Measurements from ENCODE around the gene ZRANB3. TPM values are rescaled to one million over a fixed set of nuclear protein-coding genes. Genes with fewer than 3 reads are reported as not detected.

The ZRANB3 gene
- total and polyA plus RNA-seq, 10 of the 15 experiments (the other 5 are each of a cell fraction or from before 2014, with no cell fraction given): 5.6 to 11.4 (median 9.9) TPM

DNA sequence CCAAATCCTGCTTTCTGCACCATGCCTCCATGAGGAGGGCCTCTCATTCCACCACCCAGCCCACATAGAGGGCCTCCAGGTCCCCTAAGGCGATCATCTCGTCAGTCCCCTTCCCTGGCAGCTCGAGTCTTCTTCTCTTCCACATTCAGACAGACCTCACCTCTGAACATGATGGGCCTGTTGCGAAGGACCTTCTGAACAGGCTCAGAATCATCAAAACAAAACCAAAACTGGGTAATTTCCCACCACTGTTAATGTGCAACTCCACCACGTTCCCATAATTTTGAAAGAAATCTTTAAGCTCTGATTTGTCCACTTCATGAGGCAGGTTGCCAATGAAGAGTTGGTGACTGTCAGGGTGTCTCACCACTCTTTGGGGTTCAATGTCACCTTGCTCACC is 20.4 kb downstream of the ZRANB3 start:
- in situ Hi-C loops (cut with MboI) (no loop called here), intact Hi-C loops (cut with micrococcal nuclease; ENCODE audit: unreplicated experiment) (no loop called here)
- Histone ChIP-seq H3K27ac (ENCODE audit: control insufficient read depth, insufficient read depth) (no peak overlapping the region), H3K27me3 (replicated peaks in 1 of 2; ENCODE audit: control insufficient read depth in 2 of 2, insufficient read depth in 2 of 2, low read length in 1 of 2) (no peaks in the 10 kb centered on the region), H4K20me1 (ENCODE audit: control insufficient read depth, insufficient read depth) (no peaks in the 10 kb centered on the region), H3K79me2 (ENCODE audit: control insufficient read depth, insufficient read depth, low read length) (no peaks in the 10 kb centered on the region), H3K4me1 (ENCODE audit: control insufficient read depth, insufficient read depth, low read length) (no peaks in the 10 kb centered on the region), H3K4me2 (ENCODE audit: control insufficient read depth, insufficient read depth) (no peak overlapping the region), H2AFZ (ENCODE audit: control insufficient read depth, low read depth, low read length) (no peak overlapping the region), H3K4me3 (no peak overlapping the region), H3K9ac (ENCODE audit: control insufficient read depth, insufficient read depth, low read length) (no peak overlapping the region), H3K36me3 (ENCODE audit: control insufficient read depth in 2 of 2, insufficient read depth in 2 of 2, low read length in 1 of 2) (no peaks in the 10 kb centered on the region), H3K9me3 (replicated peaks; ENCODE audit: control insufficient read depth, insufficient read depth, low read length) (no peaks in the 10 kb centered on the region)
- no TSS peak for BruUV-seq (replicated peaks)
- POLR2A ChIA-PET: no interaction called here
- SMC1A ChIA-PET (ENCODE audit: uncharacterized antibody, unreplicated experiment): no interaction called here
- FAIRE-seq (peak; percentile 66), ATAC-seq (peak; percentile 29), DNase-seq (ENCODE audit: low read depth, low spot score) (no peak)
- 76% methylated on average over 5 of the region's 5 CpGs for WGBS (ENCODE audit: insufficient coverage, insufficient replicate concordance, low lambda C conversion rate, missing lambda C conversion rate)
- CTCF ChIA-PET: no interaction called here
- RAD21 ChIA-PET (ENCODE audit: unreplicated experiment): no interaction called here
- TF ChIP-seq, protein P1, sequence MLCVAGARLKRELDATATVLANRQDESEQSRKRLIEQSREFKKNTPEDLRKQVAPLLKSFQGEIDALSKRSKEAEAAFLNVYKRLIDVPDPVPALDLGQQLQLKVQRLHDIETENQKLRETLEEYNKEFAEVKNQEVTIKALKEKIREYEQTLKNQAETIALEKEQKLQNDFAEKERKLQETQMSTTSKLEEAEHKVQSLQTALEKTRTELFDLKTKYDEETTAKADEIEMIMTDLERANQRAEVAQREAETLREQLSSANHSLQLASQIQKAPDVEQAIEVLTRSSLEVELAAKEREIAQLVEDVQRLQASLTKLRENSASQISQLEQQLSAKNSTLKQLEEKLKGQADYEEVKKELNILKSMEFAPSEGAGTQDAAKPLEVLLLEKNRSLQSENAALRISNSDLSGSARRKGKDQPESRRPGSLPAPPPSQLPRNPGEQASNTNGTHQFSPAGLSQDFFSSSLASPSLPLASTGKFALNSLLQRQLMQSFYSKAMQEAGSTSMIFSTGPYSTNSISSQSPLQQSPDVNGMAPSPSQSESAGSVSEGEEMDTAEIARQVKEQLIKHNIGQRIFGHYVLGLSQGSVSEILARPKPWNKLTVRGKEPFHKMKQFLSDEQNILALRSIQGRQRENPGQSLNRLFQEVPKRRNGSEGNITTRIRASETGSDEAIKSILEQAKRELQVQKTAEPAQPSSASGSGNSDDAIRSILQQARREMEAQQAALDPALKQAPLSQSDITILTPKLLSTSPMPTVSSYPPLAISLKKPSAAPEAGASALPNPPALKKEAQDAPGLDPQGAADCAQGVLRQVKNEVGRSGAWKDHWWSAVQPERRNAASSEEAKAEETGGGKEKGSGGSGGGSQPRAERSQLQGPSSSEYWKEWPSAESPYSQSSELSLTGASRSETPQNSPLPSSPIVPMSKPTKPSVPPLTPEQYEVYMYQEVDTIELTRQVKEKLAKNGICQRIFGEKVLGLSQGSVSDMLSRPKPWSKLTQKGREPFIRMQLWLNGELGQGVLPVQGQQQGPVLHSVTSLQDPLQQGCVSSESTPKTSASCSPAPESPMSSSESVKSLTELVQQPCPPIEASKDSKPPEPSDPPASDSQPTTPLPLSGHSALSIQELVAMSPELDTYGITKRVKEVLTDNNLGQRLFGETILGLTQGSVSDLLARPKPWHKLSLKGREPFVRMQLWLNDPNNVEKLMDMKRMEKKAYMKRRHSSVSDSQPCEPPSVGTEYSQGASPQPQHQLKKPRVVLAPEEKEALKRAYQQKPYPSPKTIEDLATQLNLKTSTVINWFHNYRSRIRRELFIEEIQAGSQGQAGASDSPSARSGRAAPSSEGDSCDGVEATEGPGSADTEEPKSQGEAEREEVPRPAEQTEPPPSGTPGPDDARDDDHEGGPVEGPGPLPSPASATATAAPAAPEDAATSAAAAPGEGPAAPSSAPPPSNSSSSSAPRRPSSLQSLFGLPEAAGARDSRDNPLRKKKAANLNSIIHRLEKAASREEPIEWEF (IDR thresholded peaks at IDR 0.05; ENCODE audit: insufficient replicate concordance, low read depth, low read length): no peak
- TF ChIP-seq POLR2A (IDR thresholded peaks at IDR 0.05; ENCODE audit: low read depth, low read length) (no peak), NFYA (IDR thresholded peaks at IDR 0.05; ENCODE audit: borderline replicate concordance, low read depth, low read length) (no peak), ZNF274 (IDR thresholded peaks at IDR 0.05; ENCODE audit: insufficient read depth, insufficient read length) (no peak), CHD1 (IDR thresholded peaks at IDR 0.05; ENCODE audit: low read depth, low read length) (no peak), CREB1 (IDR thresholded peaks at IDR 0.05; ENCODE audit: low read depth) (no peak), POLR2AphosphoS5 (IDR thresholded peaks at IDR 0.05; ENCODE audit: low read length) (no peak), JUNB (IDR thresholded peaks at IDR 0.05) (no peak), SREBF2 (IDR thresholded peaks at IDR 0.05; ENCODE audit: low read length) (no peak), LARP7 (IDR thresholded peaks at IDR 0.05) (no peak)
- TF ChIP-seq, protein P2, sequence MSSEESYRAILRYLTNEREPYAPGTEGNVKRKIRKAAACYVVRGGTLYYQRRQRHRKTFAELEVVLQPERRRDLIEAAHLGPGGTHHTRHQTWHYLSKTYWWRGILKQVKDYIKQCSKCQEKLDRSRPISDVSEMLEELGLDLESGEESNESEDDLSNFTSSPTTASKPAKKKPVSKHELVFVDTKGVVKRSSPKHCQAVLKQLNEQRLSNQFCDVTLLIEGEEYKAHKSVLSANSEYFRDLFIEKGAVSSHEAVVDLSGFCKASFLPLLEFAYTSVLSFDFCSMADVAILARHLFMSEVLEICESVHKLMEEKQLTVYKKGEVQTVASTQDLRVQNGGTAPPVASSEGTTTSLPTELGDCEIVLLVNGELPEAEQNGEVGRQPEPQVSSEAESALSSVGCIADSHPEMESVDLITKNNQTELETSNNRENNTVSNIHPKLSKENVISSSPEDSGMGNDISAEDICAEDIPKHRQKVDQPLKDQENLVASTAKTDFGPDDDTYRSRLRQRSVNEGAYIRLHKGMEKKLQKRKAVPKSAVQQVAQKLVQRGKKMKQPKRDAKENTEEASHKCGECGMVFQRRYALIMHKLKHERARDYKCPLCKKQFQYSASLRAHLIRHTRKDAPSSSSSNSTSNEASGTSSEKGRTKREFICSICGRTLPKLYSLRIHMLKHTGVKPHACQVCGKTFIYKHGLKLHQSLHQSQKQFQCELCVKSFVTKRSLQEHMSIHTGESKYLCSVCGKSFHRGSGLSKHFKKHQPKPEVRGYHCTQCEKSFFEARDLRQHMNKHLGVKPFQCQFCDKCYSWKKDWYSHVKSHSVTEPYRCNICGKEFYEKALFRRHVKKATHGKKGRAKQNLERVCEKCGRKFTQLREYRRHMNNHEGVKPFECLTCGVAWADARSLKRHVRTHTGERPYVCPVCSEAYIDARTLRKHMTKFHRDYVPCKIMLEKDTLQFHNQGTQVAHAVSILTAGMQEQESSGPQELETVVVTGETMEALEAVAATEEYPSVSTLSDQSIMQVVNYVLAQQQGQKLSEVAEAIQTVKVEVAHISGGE (CRISPR knock-in tag; IDR thresholded peaks at IDR 0.05): no peak
- TF ChIP-seq, protein P3, sequence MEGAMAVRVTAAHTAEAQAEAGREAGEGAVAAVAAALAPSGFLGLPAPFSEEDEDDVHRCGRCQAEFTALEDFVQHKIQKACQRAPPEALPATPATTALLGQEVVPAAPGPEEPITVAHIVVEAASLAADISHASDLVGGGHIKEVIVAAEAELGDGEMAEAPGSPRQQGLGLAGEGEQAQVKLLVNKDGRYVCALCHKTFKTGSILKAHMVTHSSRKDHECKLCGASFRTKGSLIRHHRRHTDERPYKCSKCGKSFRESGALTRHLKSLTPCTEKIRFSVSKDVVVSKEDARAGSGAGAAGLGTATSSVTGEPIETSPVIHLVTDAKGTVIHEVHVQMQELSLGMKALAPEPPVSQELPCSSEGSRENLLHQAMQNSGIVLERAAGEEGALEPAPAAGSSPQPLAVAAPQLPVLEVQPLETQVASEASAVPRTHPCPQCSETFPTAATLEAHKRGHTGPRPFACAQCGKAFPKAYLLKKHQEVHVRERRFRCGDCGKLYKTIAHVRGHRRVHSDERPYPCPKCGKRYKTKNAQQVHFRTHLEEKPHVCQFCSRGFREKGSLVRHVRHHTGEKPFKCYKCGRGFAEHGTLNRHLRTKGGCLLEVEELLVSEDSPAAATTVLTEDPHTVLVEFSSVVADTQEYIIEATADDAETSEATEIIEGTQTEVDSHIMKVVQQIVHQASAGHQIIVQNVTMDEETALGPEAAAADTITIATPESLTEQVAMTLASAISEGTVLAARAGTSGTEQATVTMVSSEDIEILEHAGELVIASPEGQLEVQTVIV (IDR thresholded peaks at IDR 0.05; ENCODE audit: borderline replicate concordance, partially characterized antibody): no peak
- TF ChIP-seq, protein P4, sequence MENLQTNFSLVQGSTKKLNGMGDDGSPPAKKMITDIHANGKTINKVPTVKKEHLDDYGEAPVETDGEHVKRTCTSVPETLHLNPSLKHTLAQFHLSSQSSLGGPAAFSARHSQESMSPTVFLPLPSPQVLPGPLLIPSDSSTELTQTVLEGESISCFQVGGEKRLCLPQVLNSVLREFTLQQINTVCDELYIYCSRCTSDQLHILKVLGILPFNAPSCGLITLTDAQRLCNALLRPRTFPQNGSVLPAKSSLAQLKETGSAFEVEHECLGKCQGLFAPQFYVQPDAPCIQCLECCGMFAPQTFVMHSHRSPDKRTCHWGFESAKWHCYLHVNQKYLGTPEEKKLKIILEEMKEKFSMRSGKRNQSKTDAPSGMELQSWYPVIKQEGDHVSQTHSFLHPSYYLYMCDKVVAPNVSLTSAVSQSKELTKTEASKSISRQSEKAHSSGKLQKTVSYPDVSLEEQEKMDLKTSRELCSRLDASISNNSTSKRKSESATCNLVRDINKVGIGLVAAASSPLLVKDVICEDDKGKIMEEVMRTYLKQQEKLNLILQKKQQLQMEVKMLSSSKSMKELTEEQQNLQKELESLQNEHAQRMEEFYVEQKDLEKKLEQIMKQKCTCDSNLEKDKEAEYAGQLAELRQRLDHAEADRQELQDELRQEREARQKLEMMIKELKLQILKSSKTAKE (IDR thresholded peaks at IDR 0.05; ENCODE audit: low read depth, poor library complexity, severe bottlenecking): no peak

Measured in GM12878 (cell line).